Measurements from ENCODE around the gene CRYL1.

DNA sequence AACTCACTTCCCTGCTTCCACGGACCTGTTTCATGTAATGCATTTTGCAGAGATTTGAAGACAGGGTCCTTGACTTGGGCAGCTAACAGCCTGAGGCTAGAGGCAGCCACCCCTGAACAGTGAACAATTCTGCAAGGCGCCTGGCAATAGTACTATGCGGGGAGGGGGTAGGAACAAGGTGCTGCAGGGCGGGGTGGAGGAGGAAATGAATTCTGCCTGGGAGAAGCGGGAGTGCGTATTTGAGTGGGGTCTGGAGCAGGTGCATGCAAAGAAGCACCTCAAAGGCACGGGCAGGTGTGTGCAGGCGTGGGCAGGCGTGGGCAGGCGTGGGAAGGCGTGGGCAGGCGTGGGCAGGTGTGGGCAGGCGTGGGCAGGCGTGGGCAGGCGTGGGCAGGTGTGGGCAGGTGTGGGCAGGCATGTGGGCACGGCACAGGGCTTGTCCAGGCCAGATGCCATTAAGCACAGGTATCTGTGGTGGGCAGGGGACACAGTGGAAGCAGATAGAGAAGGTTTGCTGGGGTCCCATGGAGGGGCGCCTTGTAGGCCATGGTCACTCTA lies 163.1 kb downstream of the CRYL1 start:
- TF ChIP-seq, protein P1, sequence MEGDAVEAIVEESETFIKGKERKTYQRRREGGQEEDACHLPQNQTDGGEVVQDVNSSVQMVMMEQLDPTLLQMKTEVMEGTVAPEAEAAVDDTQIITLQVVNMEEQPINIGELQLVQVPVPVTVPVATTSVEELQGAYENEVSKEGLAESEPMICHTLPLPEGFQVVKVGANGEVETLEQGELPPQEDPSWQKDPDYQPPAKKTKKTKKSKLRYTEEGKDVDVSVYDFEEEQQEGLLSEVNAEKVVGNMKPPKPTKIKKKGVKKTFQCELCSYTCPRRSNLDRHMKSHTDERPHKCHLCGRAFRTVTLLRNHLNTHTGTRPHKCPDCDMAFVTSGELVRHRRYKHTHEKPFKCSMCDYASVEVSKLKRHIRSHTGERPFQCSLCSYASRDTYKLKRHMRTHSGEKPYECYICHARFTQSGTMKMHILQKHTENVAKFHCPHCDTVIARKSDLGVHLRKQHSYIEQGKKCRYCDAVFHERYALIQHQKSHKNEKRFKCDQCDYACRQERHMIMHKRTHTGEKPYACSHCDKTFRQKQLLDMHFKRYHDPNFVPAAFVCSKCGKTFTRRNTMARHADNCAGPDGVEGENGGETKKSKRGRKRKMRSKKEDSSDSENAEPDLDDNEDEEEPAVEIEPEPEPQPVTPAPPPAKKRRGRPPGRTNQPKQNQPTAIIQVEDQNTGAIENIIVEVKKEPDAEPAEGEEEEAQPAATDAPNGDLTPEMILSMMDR (IDR thresholded peaks at IDR 0.05): no peak
- TF ChIP-seq POLR2AphosphoS5 (IDR thresholded peaks at IDR 0.05; ENCODE audit: low read depth, low read length): no peak

Data from Panc1 (cell line).